ENCODE measurements around the gene MBD3.
"Not testable (repeated sequence)": the region's sequence is repeated elsewhere in the genome, so short reads cannot be mapped to it uniquely, and the experiment has no call there.

The MBD3 gene, protein sequence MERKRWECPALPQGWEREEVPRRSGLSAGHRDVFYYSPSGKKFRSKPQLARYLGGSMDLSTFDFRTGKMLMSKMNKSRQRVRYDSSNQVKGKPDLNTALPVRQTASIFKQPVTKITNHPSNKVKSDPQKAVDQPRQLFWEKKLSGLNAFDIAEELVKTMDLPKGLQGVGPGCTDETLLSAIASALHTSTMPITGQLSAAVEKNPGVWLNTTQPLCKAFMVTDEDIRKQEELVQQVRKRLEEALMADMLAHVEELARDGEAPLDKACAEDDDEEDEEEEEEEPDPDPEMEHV

GRCh38 chr19:1592755-1593500 lies at the start of gene MBD3:
MBD3 (minus strand) TSS chr19:1592865; CDS start chr19:1592631, 234 bp downstream.
- H3K27ac ChIP-seq: peak within 1 kb of the TSS; percentile 99
- TF ChIP-seq CTCF (conservative IDR thresholded peaks at IDR 0.05): no peak

DNA sequence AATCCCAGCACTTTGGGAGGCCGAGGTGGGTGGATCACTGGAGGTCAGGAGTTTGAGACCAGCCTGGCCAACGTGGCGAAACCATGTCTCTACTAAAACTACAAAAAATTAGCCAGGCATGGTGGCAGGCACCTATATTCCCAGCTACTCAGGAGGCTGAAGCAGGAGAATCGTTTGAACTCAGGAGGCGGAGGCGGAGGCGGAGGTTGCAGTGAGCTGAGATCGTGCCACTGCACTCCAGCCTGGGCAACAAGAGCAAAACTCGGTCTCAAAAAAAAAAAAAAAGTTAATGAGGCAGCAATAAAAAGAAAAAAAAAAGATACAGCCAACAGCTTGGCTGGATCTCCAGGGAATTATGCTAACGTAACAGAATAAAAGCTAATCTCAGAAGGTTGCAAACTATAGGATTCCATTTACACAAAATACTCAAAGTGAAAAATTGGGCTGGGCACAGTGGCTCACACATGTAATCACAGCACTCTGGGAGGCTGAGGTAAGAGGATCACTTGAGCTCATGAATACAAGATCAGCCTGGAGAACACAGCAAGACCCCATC lies 48.3 kb upstream of the MBD3 start:
- not testable (repeated sequence) for H3K27ac ChIP-seq

DNA sequence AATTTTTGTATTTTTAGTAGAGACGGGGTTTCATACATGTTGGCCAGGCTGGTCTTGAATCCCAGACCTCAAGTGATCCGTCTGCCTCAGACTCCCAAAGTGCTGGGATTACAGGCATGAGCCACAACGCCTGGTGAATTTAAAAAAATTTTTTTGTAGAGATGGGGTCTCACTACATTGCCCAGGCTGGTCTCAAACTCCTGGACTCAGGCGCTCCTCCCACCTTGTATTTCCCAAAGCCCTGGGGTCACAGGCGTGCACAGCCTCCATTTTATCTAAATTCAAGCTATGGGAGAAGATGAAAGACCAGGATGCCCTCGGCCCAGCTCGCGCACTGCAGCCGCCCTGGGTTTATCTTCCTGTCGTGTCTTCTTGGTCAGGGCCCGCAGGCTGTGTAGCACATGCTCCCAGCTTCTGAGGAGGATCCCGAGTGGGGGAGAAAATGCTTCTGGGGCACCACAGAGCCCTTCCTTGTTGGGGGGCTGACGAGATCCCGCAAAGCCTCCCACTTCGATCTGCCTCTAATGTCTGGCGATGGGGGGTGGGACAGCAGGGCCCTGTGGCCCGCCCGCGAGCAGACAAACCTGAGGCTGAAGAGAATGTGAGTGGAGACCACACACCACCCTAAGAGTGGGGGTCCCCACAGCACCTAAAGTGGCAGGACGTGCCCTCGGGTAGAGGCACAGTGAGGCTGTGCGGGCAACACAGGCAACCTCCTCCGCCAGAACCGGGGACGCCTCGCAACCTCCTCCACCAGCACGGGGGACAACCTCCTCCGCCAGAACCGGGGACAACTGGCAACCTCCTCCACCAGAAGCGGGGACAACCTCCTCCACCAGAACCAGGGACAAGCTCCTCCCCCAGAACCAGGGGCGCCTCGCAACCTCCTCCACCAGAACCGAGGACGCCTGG lies 43.9 kb upstream of the MBD3 start:
- H3K27ac ChIP-seq: no peak overlapping the region
- no peak for TF ChIP-seq CTCF (conservative IDR thresholded peaks at IDR 0.05)

DNA sequence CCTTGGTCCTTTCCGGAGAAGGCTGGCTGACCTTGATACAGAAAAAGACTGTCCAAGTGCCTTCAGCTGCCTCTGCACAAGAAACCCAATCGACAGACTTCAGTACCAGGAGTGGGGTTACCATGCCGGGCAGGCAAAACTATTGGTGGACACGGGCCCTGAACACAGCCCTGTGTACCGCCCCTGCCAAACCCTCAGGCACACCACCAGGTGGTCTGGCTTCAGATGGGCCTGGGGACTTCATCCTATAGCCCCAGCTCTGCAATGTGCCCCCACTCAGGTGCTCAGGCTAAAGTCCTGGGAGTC lies 42.2 kb upstream of the MBD3 start:
- no peak for TF ChIP-seq CTCF (conservative IDR thresholded peaks at IDR 0.05)
- H3K27ac ChIP-seq: no peak overlapping the region

DNA sequence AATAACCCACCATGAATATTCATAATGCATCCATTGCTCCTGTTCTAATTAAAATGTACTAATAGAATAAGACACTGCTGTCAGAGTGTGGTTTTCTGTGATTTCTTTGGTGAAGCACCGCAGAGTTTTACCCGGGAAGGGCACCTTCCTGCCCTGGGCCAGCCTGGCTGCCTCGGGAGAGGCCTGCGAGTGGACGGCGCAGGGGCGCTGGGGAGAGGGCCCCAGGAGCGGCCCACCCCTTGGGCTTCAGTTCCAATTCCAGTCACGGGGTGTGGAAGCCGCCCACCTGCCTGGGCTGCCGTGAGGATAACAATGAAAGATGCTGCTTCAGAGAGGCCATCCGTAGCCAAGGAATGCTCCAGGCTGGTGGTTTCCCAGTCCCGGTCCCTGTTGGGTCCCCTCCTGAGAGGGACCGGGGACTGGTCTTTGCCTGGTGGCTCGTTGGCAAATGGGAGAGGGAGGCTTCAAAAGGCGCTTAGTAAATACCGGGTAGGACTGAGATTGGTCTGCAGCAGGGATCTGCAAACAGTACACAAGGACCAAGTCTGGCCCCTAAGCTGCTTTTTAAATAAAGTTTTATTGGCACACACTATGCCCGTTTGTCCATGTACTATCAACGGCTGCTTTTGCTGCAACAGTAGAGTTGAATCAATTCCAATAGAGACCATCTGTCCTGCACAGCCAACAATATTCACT lies 41.7 kb upstream of the MBD3 start:
- no peak for TF ChIP-seq CTCF (conservative IDR thresholded peaks at IDR 0.05)
- H3K27ac ChIP-seq: no peak overlapping the region

DNA sequence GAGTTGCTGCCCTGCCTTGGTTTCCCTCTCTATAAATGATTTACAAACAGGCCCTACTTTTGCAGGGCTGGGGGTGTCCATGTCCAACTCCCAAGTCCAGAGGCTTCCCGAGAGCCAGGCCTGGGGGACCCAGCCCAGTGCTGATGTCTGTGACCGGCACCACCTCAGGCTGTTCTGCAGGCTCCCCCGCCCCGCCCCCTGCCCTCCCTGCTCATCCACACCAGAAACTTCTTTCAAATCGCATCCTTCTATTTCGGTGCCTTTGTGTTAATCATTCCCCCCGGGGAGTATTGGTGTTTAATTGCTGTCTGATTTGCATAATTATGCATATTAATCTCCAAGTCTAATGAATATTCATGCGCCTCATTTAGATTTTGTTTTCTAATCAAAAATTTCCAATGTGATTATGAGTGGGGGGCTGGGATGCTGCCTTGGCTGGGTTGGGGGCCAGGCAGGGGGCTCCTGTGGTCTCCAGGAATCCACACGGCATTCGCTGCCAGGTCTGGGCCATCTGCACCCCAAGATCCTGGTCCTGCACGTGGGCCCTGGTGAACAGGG lies 40.7 kb upstream of the MBD3 start:
- no peak for TF ChIP-seq CTCF (conservative IDR thresholded peaks at IDR 0.05)
- no peak overlapping the region for H3K27ac ChIP-seq

Measured in VCaP (cell line).